Stimulated activated CD4-positive, alpha-beta T cell treated with anti-CD3 and anti-CD28 coated beads, TNF-alpha, amount 100 ng/mL, for 24 hours (primary cell): ENCODE measurements around the gene UGT1A3.
"Not testable (repeated sequence)": the region's sequence is repeated elsewhere in the genome, so short reads cannot be mapped to it uniquely, and the experiment has no call there.

ENCODE experiments used
- DNase-seq, 3 experiments: peaks; one replicate each; pipeline ENCODE4 v3.0.0-alpha.2; 2020; ENCODE audit warnings: low read depth in 3 of 3

The UGT1A3 gene

GRCh38 chr2:233707940-233708644 is 20.8 kb upstream of the UGT1A3 start:
- no peak for DNase-seq

GRCh38 chr2:233708942-233709341 is 19.9 kb upstream of the UGT1A3 start:
- DNase-seq, result no peak

GRCh38 chr2:233711312-233712008 is 17.4 kb upstream of the UGT1A3 start:
- DNase-seq, result peak; percentile 38 to 68 (median 47)

GRCh38 chr2:233712611-233713261 is 16.1 kb upstream of the UGT1A3 start, which contains the start of gene UGT1A5:
Gene UGT1A5, plus strand, starts transcription at chr2:233712907. Its CDS starts 85 bp downstream, at chr2:233712992.
- DNase-seq, result no peak

- no peak for DNase-seq
Observed at GRCh38 chr2:233713262-233713615, 15.6 kb upstream of the UGT1A3 start.

- DNase-seq, result no peak
Observed at GRCh38 chr2:233714121-233714520, 14.7 kb upstream of the UGT1A3 start.

GRCh38 chr2:233718552-233718951 is 10.3 kb upstream of the UGT1A3 start, which contains the start of gene UGT1A4:
Gene UGT1A4, plus strand, starts transcription at chr2:233718736. Its CDS starts 85 bp downstream, at chr2:233718821.
- no peak for DNase-seq

GRCh38 chr2:233736868-233737653 is 8.2 kb downstream of the UGT1A3 start:
- DNase-seq, result not testable (repeated sequence)

GRCh38 chr2:233740870-233741269 is 12.0 kb downstream of the UGT1A3 start:
- no peak for DNase-seq

- DNase-seq, result no peak
Observed at GRCh38 chr2:233743464-233744259, 14.8 kb downstream of the UGT1A3 start.

- DNase-seq, result no peak
Observed at GRCh38 chr2:233745073-233745755, 16.4 kb downstream of the UGT1A3 start.

GRCh38 chr2:233745838-233746237 is 17.0 kb downstream of the UGT1A3 start:
- not testable (repeated sequence) for DNase-seq

- DNase-seq, result no peak
Observed at GRCh38 chr2:233746475-233747282, 17.8 kb downstream of the UGT1A3 start.

- no peak for DNase-seq
Observed at GRCh38 chr2:233747283-233747544, 18.4 kb downstream of the UGT1A3 start.

GRCh38 chr2:233750689-233751088 is 21.8 kb downstream of the UGT1A3 start:
- DNase-seq, result not testable (repeated sequence)

- DNase-seq, result not testable (repeated sequence)
Observed at GRCh38 chr2:233751212-233752009, 22.6 kb downstream of the UGT1A3 start.

- no peak for DNase-seq
Observed at GRCh38 chr2:233754872-233755611, 26.2 kb downstream of the UGT1A3 start.

GRCh38 chr2:233756429-233757081 is 27.7 kb downstream of the UGT1A3 start:
- no peak for DNase-seq
